ENCODE results near the gene ZCCHC17.
A peak's percentile ranks its signal among the peaks of the same experiment; 100 is the strongest.

ZCCHC17 gene

GRCh38 chr1:31289021-31289420 lies 7.8 kb upstream of the ZCCHC17 start:
- Histone ChIP-seq H3K4me1 (ENCODE audit: low read length) (no peaks in the 10 kb centered on the region), H3K36me3 (replicated peaks; ENCODE audit: insufficient read depth, low read length) (peaks cover 8% of the 10 kb centered on the region; the same call in 1 of the 2 replicates), H3K4me3 (ENCODE audit: low read length) (no peak overlapping the region), H4K20me1 (ENCODE audit: insufficient read depth, low read length) (no peaks in the 10 kb centered on the region), H2AFZ (ENCODE audit: low read length) (no peak overlapping the region), H3K9me2 (replicated peaks; ENCODE audit: insufficient read depth, low read length) (no peaks in the 10 kb centered on the region), H3F3A (ENCODE audit: insufficient read depth, low read length) (no peaks in the 10 kb centered on the region), H3K9me3 (replicated peaks; ENCODE audit: insufficient read depth, low read length) (no peaks in the 10 kb centered on the region), H3K79me2 (ENCODE audit: low read length) (peaks cover 27% of the 10 kb centered on the region), H3K9ac (ENCODE audit: low read length) (no peak overlapping the region), H3K4me2 (ENCODE audit: low read depth, low read length) (no peak overlapping the region), H3K27ac (ENCODE audit: low read length) (no peak overlapping the region), H3K27me3 (replicated peaks; ENCODE audit: insufficient read depth, low read length) (no peaks in the 10 kb centered on the region)
- no peak for DNase-seq
- TF ChIP-seq EZH2 (optimal IDR thresholded peaks at IDR 0.05; ENCODE audit: low read depth, low read length) (no peak), CTCF (IDR thresholded peaks at IDR 0.05; ENCODE audit: low read length) (no peak), EZH2phosphoT487 (IDR thresholded peaks at IDR 0.05; ENCODE audit: low read length) (no peak)

GRCh38 chr1:31295874-31296485 lies 852 bp upstream of the ZCCHC17 start:
- H3K9me2 ChIP-seq (replicated peaks; ENCODE audit: insufficient read depth, low read length) = no peaks in the 10 kb centered on the region
- peak overlapping the region; percentile 82 for H2AFZ ChIP-seq (ENCODE audit: low read length)
- peaks cover 5% of the 10 kb centered on the region; the same call in 1 of the 2 replicates for H3K36me3 ChIP-seq (replicated peaks; ENCODE audit: insufficient read depth, low read length)
- H3K9me3 ChIP-seq (replicated peaks; ENCODE audit: insufficient read depth, low read length) = no peaks in the 10 kb centered on the region
- no peak for TF ChIP-seq EZH2phosphoT487 (IDR thresholded peaks at IDR 0.05; ENCODE audit: low read length)
- no peak for TF ChIP-seq EZH2 (optimal IDR thresholded peaks at IDR 0.05; ENCODE audit: low read depth, low read length)
- TF ChIP-seq CTCF (IDR thresholded peaks at IDR 0.05; ENCODE audit: low read length) = no peak
- H3K4me1 ChIP-seq (ENCODE audit: low read length) = peaks cover 12% of the 10 kb centered on the region
- no peaks in the 10 kb centered on the region for H3K27me3 ChIP-seq (replicated peaks; ENCODE audit: insufficient read depth, low read length)
- H3K4me3 ChIP-seq (ENCODE audit: low read length) = peak overlapping the region; percentile 90
- H3K4me2 ChIP-seq (ENCODE audit: low read depth, low read length) = peak overlapping the region; percentile 89
- peaks cover 86% of the 10 kb centered on the region for H3K79me2 ChIP-seq (ENCODE audit: low read length)
- peak overlapping the region; percentile 58 for H3K27ac ChIP-seq (ENCODE audit: low read length)
- peak overlapping the region; percentile 88 for H3K9ac ChIP-seq (ENCODE audit: low read length)
- H3F3A ChIP-seq (ENCODE audit: insufficient read depth, low read length) = no peaks in the 10 kb centered on the region
- H4K20me1 ChIP-seq (ENCODE audit: insufficient read depth, low read length) = no peaks in the 10 kb centered on the region
- no peak for DNase-seq

DNA sequence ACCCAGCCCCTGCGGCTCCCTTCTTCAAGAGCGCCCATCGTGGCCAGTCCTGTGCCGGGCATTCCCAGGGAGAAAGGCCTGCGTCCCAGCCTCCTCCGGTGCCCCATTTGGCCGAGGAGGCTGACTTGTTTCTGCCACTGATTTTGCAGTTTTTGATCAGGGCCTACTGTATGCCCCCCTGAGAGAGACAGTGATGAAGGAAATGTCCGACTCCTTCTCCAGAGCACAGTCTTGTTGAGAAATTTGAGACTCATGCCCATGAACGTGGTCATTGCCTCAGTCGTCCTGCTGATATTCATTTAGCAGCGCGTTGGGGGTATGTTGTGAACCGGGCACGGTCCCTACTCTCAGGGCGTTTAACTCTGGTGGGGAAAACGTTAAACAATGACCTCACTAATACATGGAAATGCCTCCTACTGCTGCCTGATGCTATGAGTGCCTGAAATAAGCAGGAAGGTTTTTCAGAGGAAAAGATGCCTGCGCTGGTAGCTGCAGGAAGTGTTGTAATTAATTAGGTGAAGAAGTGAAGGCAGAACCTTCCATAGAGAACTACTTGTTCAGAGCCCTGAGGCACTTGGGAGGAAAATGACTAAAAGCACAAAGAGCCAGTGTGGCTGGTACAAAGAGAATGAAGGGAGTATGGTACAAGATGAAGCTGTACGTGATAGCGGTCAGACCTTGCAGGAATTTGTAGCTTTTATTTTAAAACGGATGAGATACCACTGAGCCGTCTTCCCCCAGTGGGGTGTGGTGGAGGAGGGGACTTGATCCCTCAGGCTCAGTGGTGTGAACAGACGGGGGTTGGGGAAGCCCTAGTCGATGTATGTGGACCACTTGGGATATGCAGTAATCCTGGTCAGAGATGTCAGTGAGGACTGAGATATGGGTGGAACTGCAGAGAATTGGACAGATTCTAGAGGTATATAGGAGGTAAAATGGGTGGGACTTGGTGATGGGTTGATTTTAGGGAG lies 730 bp downstream of the ZCCHC17 start:
- Histone ChIP-seq H3K9ac (ENCODE audit: low read length) (peak overlapping the region; percentile 88), H3K9me2 (replicated peaks; ENCODE audit: insufficient read depth, low read length) (no peaks in the 10 kb centered on the region), H3K27me3 (replicated peaks; ENCODE audit: insufficient read depth, low read length) (no peaks in the 10 kb centered on the region), H3F3A (ENCODE audit: insufficient read depth, low read length) (no peaks in the 10 kb centered on the region), H4K20me1 (ENCODE audit: insufficient read depth, low read length) (no peaks in the 10 kb centered on the region), H3K4me2 (ENCODE audit: low read depth, low read length) (peak overlapping the region; percentile 89), H3K36me3 (replicated peaks; ENCODE audit: insufficient read depth, low read length) (peaks cover 2% of the 10 kb centered on the region; the same call in 1 of the 2 replicates), H2AFZ (ENCODE audit: low read length) (peak overlapping the region; percentile 78), H3K4me1 (ENCODE audit: low read length) (peaks cover 12% of the 10 kb centered on the region), H3K27ac (ENCODE audit: low read length) (peak overlapping the region; percentile 29; the same call in 1 of the 2 replicates), H3K79me2 (ENCODE audit: low read length) (peaks cover 77% of the 10 kb centered on the region), H3K4me3 (ENCODE audit: low read length) (peak overlapping the region; percentile 90), H3K9me3 (replicated peaks; ENCODE audit: insufficient read depth, low read length) (no peaks in the 10 kb centered on the region)
- TF ChIP-seq EZH2phosphoT487 (IDR thresholded peaks at IDR 0.05; ENCODE audit: low read length) (no peak), CTCF (IDR thresholded peaks at IDR 0.05; ENCODE audit: low read length) (no peak)
- no peak for DNase-seq

All from MM.1S (cell line).